GM19043 (cell line): ENCODE results near the gene ICAM2.
"Not testable (repeated sequence)": the region's sequence is repeated elsewhere in the genome, so short reads cannot be mapped to it uniquely, and the experiment has no call there.

ENCODE experiments used
- ATAC-seq: cut with Tn5 transposase; IDR thresholded peaks from one replicate; pipeline ENCODE4 v1.9.1; 2021; ENCODE audit warnings: low read depth; ENCODE audit not compliant: unreplicated experiment

The ICAM2 gene

GRCh38 chr17:64015447-64015846, 5.0 kb downstream of the ICAM2 start:
- no peak for ATAC-seq

GRCh38 chr17:64009571-64010402, 10.6 kb downstream of the ICAM2 start:
- no peak for ATAC-seq

GRCh38 chr17:64008830-64009229, 11.6 kb downstream of the ICAM2 start:
- ATAC-seq = no peak

GRCh38 chr17:64008346-64008745, 12.1 kb downstream of the ICAM2 start:
- no peak for ATAC-seq

GRCh38 chr17:64007838-64008282, 12.6 kb downstream of the ICAM2 start:
- no peak for ATAC-seq

- not testable (repeated sequence) for ATAC-seq
Measured at GRCh38 chr17:64007089-64007837, 13.2 kb downstream of the ICAM2 start.

- ATAC-seq = no peak
Measured at GRCh38 chr17:64006361-64007088, 13.9 kb downstream of the ICAM2 start.

GRCh38 chr17:64005734-64006167, 14.7 kb downstream of the ICAM2 start:
- ATAC-seq = no peak

- ATAC-seq = no peak
Measured at GRCh38 chr17:64004903-64005733, 15.3 kb downstream of the ICAM2 start.

GRCh38 chr17:64004218-64004770, 16.1 kb downstream of the ICAM2 start:
- ATAC-seq = no peak

GRCh38 chr17:64003526-64004121, 16.8 kb downstream of the ICAM2 start:
- ATAC-seq = no peak

GRCh38 chr17:64002658-64003525, 17.5 kb downstream of the ICAM2 start:
- no peak for ATAC-seq

- no peak for ATAC-seq
Measured at GRCh38 chr17:64001763-64002529, 18.5 kb downstream of the ICAM2 start.

- no peak for ATAC-seq
Measured at GRCh38 chr17:64001091-64001579, 19.3 kb downstream of the ICAM2 start.

GRCh38 chr17:63999680-64000531, 20.5 kb downstream of the ICAM2 start:
- ATAC-seq = no peak
